GM13977 (cell line): ENCODE measurements around the gene ALLC.

Experiments
- DNase-seq: peaks from one replicate; pipeline ENCODE4 v3.0.0; 2012; ENCODE audit warnings: low spot score
- CTCF ChIP-seq: IDR thresholded peaks from 2 replicates; pipeline ENCODE4 v1.5.1; 2012; ENCODE audit warnings: mild to moderate bottlenecking, control low read depth; ENCODE audit not compliant: insufficient read depth; ENCODE audit errors: extremely low read depth, missing control alignments
- in situ Hi-C: fragments of 300-500 bp; cut with MboI; formaldehyde crosslinking; loops from one replicate; pipeline ENCODE4 v1.12.0; 2022; ENCODE audit warnings: low sequenced_read_pairs, low pct_unique_long_range_greater_than_20kb, mixed read lengths, inconsistent platforms; ENCODE audit not compliant: unreplicated experiment

Gene ALLC

GRCh38 chr2:3637311-3637675 is 20.7 kb upstream of the ALLC start:
- in situ Hi-C loops = no loop called here
- TF ChIP-seq CTCF = no peak

GRCh38 chr2:3637692-3638455 is 20.1 kb upstream of the ALLC start:
- TF ChIP-seq CTCF = no peak
- in situ Hi-C loops = no loop called here
- DNase-seq = no peak

More at GRCh38 chr2:3637311-3637675, 20.7 kb upstream of the ALLC start:
- no peak for DNase-seq

DNA sequence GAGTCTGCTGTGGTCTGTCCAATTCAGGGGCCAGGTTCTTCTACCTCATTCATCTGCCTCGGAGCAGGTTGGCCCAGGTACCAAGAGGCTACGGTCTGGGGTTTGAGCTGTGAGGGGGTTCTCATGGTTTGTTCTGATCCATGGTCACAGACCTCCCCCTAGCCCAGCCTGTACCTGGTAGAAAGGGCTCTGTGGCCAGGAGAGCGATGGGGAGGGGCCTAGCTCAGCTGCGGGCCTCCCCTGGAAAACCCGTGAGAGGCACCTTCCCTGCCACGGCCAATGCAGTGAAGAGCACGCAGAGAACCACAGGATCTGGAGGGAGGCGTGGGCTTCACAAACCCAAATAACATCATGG is 19.6 kb upstream of the ALLC start:
- no peak for TF ChIP-seq CTCF
- in situ Hi-C loops = no loop called here
- no peak for DNase-seq

DNA sequence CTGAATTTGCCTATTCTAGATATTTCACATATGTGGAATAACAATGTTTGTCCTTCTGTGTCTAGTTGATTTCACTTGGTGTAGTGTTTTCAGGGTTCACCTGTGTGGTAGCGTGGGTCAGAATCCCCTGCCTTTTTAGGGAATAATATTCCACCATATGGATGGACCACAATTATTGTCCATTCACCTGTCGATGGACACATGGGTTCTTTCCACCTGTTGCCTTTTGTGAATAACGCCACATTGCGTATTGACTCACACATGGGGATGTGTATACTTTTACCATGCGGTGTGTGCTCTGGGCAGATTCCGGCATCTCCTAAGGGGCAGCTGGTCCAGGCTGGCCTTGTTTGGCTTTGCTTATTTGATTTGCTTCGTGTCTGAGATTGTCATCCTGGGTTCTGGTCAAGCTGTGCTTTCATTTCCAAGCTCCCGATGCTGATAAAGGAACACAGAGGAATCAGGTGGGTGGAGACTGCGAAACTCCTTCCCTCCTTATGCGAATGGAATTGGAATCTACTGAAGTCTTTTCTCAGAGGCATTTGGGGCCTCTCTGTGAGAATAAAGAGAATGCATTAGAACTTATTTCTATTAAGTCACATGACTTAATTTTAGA is 18.9 kb upstream of the ALLC start:
- no peak for DNase-seq
- TF ChIP-seq CTCF = no peak
- in situ Hi-C loops = no loop called here

DNA sequence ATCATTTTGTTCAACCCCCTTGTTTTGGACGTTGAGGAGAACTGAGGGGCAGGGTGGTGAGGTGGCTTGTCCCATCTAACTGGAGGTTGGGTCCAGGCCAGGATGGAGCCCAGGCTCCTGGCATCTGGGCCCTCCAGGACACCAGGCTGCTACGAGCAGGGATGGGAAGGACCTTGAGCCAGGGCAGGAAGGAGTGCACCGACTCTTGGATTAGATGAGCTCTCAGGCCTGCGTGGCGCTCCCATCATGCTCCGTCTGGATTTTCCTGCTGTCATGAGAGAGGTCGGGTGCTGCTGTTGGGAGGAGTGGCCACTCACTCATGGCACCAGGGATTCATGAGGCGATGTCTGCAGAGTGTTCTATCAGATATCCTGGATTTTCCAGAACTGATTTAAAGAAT is 18.3 kb upstream of the ALLC start:
- TF ChIP-seq CTCF = no peak
- DNase-seq = no peak
- in situ Hi-C loops = no loop called here

DNA sequence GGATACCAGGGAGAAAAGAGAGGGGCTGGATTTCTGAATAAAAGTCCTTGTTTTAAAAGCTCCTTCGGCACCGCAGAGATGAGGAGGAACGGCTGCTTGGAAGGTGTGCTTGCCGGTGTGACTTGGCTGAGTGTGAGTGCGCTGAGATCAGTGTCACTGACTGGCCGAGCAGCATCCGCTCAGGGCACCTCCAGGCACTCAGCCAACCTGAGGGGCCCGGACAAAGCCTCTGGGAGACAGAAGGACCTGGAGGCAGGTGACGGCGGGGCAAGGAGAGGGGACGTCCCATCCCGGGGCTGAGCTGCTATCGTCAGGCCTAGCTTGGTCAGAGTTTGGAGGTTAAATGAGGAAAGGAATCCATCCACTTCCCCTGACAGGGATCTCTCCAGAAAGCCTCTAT is 16.8 kb upstream of the ALLC start:
- in situ Hi-C loops = no loop called here
- no peak for TF ChIP-seq CTCF
- DNase-seq = no peak
